CD4-positive, alpha-beta T cell (primary cell): ENCODE data around the gene ERI3. TPM values are rescaled to one million over a fixed set of nuclear protein-coding genes. Genes with fewer than 3 reads are reported as not detected.

ENCODE experiments used
- ATAC-seq: fragments of 200-7000 bp; cut with Tn5 transposase; one replicate; pipeline ENCODE4 v1.10.0; 2022; ENCODE audit warnings: mild to moderate bottlenecking; ENCODE audit not compliant: poor library complexity
- CTCF ChIA-PET: fragments of 350-600 bp; sonication (Branson Sonifier 250); formaldehyde crosslinking; loops from one replicate; lab custom pipeline; 2021; ENCODE audit warnings: antibody characterized with exemption, inconsistent platforms; lab: Charles Lee
- POLR2A ChIA-PET: fragments of 350-600 bp; sonication (Branson Sonifier 250); formaldehyde crosslinking; loops from one replicate; lab custom pipeline; 2021; ENCODE audit warnings: antibody characterized with exemption, inconsistent platforms; lab: Charles Lee
- DNase-seq, 14 experiments: peaks; one replicate each; pipeline ENCODE4 v3.0.0-alpha.2; 2013 to 2020; ENCODE audit warnings: mixed read lengths in 2 of 14
- H3K27ac ChIP-seq, 2 donors: one replicate each; pipeline versions ENCODE4 v1.5.1 to v1.7.0; 2013; ENCODE audit warnings: low read length in 2 of 2, low read depth in 1 of 2, mild to moderate bottlenecking in 1 of 2
- H3K27me3 ChIP-seq, 2 experiments: 1 replicate in 1 of 2; 2 replicates in 1 of 2; pipeline versions ENCODE4 v1.6.1 to v1.7.0; 2013; ENCODE audit warnings: low read length in 2 of 2, control low read depth in 1 of 2, mild to moderate bottlenecking in 1 of 2, moderate library complexity in 1 of 2; ENCODE audit not compliant: insufficient read depth in 2 of 2, control insufficient read depth in 1 of 2
- H3K36me3 ChIP-seq: one replicate; pipeline ENCODE4 v1.6.1; 2013; ENCODE audit warnings: low read length, control low read depth; ENCODE audit not compliant: insufficient read depth
- H3K4me1 ChIP-seq: one replicate; pipeline ENCODE4 v1.6.1; 2013; ENCODE audit warnings: low read length, control low read depth; ENCODE audit not compliant: insufficient read depth
- H3K4me3 ChIP-seq: one replicate; pipeline ENCODE4 v1.5.1; 2013; ENCODE audit warnings: mild to moderate bottlenecking, low read length, moderate library complexity
- H3K9me3 ChIP-seq, 2 experiments: 1 replicate in 1 of 2; 2 replicates in 1 of 2; pipeline versions ENCODE4 v1.6.1 to v1.7.0; 2013; ENCODE audit warnings: low read length in 2 of 2, mild to moderate bottlenecking in 2 of 2, control low read depth in 1 of 2, moderate library complexity in 1 of 2; ENCODE audit not compliant: control insufficient read depth in 1 of 2, insufficient read depth in 1 of 2
- H3K27ac Mint-ChIP-seq: one replicate; pipeline ENCODE4 v1.8.0; 2020; ENCODE audit warnings: mixed read lengths
- H3K27me3 Mint-ChIP-seq: one replicate; pipeline ENCODE4 v1.8.0; 2021; ENCODE audit warnings: mixed read lengths
- H3K36me3 Mint-ChIP-seq: one replicate; pipeline ENCODE4 v1.8.0; 2021; ENCODE audit warnings: low read depth, mixed read lengths
- H3K4me1 Mint-ChIP-seq: one replicate; pipeline ENCODE4 v1.8.0; 2021; ENCODE audit warnings: low read depth, mixed read lengths
- H3K4me3 Mint-ChIP-seq: one replicate; pipeline ENCODE4 v1.8.0; 2020; ENCODE audit warnings: mild to moderate bottlenecking, mixed read lengths
- H3K9me3 Mint-ChIP-seq: one replicate; pipeline ENCODE4 v1.8.0; 2020; ENCODE audit warnings: mixed read lengths
- intact Hi-C, 2 experiments: fragments of 100-400 bp; cut with DNase I in 1 of 2; cut with micrococcal nuclease in 1 of 2; formaldehyde crosslinking; loops; one replicate each; pipeline versions ENCODE4 v1.15.1 to v1.9.0; 2023 to 2025; cut with DNase I, micrococcal nuclease
- total RNA-seq, 174 experiments: library from RNA in 2 of 174; stranded (reverse) in 2 of 174; gene quantifications; one replicate each; pipeline ENCODE4 v1.2.3 and lab custom pipeline; 2021 to 2026
- TF ChIP-seq, protein P1 (sequence below): fragments of 200-600 bp; IDR thresholded peaks from one replicate; pipeline ENCODE4 v1.8.0; 2022; ENCODE audit warnings: antibody characterized with exemption, mild to moderate bottlenecking

Gene ERI3
- total RNA-seq, 2 experiments from 2014 or later = 19.7 to 20.7 TPM

DNA sequence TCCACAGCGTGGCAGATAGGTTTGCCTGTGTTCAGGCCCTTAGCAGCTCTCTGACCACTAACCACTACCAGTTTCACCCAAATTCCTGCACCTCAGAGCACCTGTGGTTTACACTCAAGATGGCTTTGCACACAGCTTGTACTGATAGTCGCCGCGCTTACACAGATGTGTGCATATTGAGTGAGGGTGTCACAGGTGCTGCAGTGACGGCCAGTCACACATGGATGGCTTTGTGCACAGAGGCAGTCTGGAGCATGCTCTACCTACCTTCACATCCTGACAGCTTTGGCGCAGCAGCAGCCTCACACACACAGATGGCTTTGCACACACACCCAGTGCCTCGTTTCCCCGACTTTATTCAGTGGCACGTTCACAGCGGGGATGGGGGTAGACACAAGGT lies 134.3 kb downstream of the ERI3 start:
- no peak overlapping the region for H3K27ac Mint-ChIP-seq
- Histone ChIP-seq H3K27me3 (no peaks in the 10 kb centered on the region), H3K9me3 (no peaks in the 10 kb centered on the region), H3K4me3 (no peak overlapping the region), H3K4me1 (peaks cover 15% of the 10 kb centered on the region), H3K36me3 (peaks cover 41% of the 10 kb centered on the region), H3K27ac (no peak overlapping the region)
- H3K27me3 Mint-ChIP-seq = no peaks in the 10 kb centered on the region
- no peaks in the 10 kb centered on the region for H3K9me3 Mint-ChIP-seq
- H3K4me3 Mint-ChIP-seq = no peak overlapping the region
- TF ChIP-seq, protein P1, sequence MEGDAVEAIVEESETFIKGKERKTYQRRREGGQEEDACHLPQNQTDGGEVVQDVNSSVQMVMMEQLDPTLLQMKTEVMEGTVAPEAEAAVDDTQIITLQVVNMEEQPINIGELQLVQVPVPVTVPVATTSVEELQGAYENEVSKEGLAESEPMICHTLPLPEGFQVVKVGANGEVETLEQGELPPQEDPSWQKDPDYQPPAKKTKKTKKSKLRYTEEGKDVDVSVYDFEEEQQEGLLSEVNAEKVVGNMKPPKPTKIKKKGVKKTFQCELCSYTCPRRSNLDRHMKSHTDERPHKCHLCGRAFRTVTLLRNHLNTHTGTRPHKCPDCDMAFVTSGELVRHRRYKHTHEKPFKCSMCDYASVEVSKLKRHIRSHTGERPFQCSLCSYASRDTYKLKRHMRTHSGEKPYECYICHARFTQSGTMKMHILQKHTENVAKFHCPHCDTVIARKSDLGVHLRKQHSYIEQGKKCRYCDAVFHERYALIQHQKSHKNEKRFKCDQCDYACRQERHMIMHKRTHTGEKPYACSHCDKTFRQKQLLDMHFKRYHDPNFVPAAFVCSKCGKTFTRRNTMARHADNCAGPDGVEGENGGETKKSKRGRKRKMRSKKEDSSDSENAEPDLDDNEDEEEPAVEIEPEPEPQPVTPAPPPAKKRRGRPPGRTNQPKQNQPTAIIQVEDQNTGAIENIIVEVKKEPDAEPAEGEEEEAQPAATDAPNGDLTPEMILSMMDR = no peak
- POLR2A ChIA-PET = no interaction called here
- intact Hi-C loops = no loop called here
- H3K4me1 Mint-ChIP-seq = peaks cover 31% of the 10 kb centered on the region
- CTCF ChIA-PET = no interaction called here
- DNase-seq (no peak), ATAC-seq (no peak)
- peaks cover 54% of the 10 kb centered on the region for H3K36me3 Mint-ChIP-seq

DNA sequence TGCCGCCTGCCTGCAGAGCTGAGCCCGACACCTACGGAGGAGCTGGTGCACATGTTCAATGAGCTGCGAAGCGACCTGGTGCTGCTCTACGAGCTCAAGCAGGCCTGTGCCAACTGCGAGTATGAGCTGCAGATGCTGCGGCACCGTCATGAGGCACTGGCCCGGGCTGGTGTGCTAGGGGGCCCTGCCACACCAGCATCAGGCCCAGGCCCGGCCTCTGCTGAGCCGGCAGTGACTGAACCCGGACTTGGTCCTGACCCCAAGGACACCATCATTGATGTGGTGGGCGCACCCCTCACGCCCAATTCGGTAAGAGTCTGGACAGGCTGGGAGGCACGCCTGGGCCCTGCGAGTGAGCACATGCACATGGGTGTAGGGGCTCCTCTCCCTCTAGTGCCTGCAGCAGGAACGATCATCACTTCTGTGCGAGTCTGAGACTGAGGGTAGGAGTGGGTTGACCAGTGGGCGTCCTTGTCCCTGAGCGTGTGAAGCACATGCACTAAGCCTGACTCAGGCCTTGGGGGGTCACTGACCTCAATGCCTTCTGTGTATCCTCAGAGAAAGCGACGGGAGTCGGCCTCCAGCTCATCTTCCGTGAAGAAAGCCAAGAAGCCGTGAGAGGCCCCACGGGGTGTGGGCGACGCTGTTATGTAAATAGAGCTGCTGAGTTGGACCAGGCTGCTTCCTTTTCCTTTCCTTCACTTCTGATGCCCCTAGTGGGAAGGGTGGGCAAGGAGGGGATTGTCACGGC lies 134.9 kb downstream of the ERI3 start:
- intact Hi-C loops = no loop called here
- ChIA-PET POLR2A (no interaction called here), CTCF (no interaction called here)
- TF ChIP-seq, protein P1 = no peak
- H3K4me1 ChIP-seq = peaks cover 15% of the 10 kb centered on the region
- no peaks in the 10 kb centered on the region for H3K9me3 ChIP-seq
- no peak overlapping the region for H3K4me3 ChIP-seq
- H3K4me3 Mint-ChIP-seq = no peak overlapping the region
- H3K4me1 Mint-ChIP-seq = peaks cover 37% of the 10 kb centered on the region
- H3K27ac ChIP-seq = no peak overlapping the region
- DNase-seq = no peak
- ATAC-seq = no peak
- H3K36me3 Mint-ChIP-seq = peaks cover 60% of the 10 kb centered on the region
- no peaks in the 10 kb centered on the region for H3K9me3 Mint-ChIP-seq
- no peak overlapping the region for H3K27ac Mint-ChIP-seq
- H3K36me3 ChIP-seq = peaks cover 47% of the 10 kb centered on the region
- H3K27me3 ChIP-seq = no peaks in the 10 kb centered on the region
- H3K27me3 Mint-ChIP-seq = no peaks in the 10 kb centered on the region

DNA sequence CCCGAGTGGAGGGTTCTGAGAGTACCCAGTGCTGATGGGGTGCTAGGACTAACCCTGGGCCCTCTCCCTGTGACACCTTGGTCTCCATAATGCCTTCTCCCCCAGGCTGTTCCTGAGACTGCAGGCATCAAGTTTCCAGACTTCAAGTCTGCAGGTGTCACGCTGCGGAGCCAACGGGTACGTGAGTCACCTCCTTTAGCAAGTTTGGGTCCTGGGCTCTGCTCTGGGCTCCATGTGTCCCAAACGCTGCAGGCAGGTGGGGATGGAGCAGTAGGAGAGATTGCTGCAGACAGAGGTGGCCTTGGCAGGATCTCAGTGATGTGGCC lies 135.8 kb downstream of the ERI3 start:
- no peaks in the 10 kb centered on the region for H3K27me3 Mint-ChIP-seq
- Histone ChIP-seq H3K4me3 (no peak overlapping the region), H3K4me1 (peaks cover 19% of the 10 kb centered on the region), H3K27ac (no peak overlapping the region), H3K36me3 (peaks cover 54% of the 10 kb centered on the region), H3K9me3 (no peaks in the 10 kb centered on the region), H3K27me3 (no peaks in the 10 kb centered on the region)
- POLR2A ChIA-PET = no interaction called here
- no peak overlapping the region for H3K4me3 Mint-ChIP-seq
- H3K9me3 Mint-ChIP-seq = no peaks in the 10 kb centered on the region
- TF ChIP-seq, protein P1 = no peak
- peaks cover 45% of the 10 kb centered on the region for H3K4me1 Mint-ChIP-seq
- intact Hi-C loops = loop anchor here in 1 of 2 experiments (5.0 to 10.0 kb wide), 2 partner anchors 378 to 606 kb away; no protein-coding TSS in a partner anchor
- DNase-seq (no peak), ATAC-seq (no peak)
- peaks cover 64% of the 10 kb centered on the region for H3K36me3 Mint-ChIP-seq
- no peak overlapping the region for H3K27ac Mint-ChIP-seq
- CTCF ChIA-PET = no interaction called here
